Measurements from ENCODE around the gene CAPNS2. TPM values are rescaled to one million over a fixed set of nuclear protein-coding genes. Genes with fewer than 3 reads are reported as not detected.

CAPNS2 gene
- polyA plus RNA-seq, 3 donors from 2014 or later: not detected

Other genes starting within 250 kb of the CAPNS2 start
- not detected for gene IRX6, start 242.5 kb upstream of the CAPNS2 start, polyA plus RNA-seq
- gene MMP2, start 87.5 kb upstream of the CAPNS2 start, polyA plus RNA-seq: not detected
- gene LPCAT2, start 57.6 kb upstream of the CAPNS2 start, polyA plus RNA-seq: 1 to 10 TPM in 2 of 3 donors, under 1 TPM in 1; 0.72 to 3.3 (median 2.6) TPM
- not detected for gene SLC6A2, start 89.3 kb downstream of the CAPNS2 start, polyA plus RNA-seq